NCI-H2029 (cell line): ENCODE results near the gene ELP2.
A peak's percentile ranks its signal among the peaks of the same experiment; 100 is the strongest.
"Not testable (repeated sequence)": the region's sequence is repeated elsewhere in the genome, so short reads cannot be mapped to it uniquely, and the experiment has no call there.

ENCODE experiments used
- DNase-seq: peaks from one replicate; lab custom pipeline; 2025; lab: John Stamatoyannopoulos, UW

Gene ELP2, protein sequence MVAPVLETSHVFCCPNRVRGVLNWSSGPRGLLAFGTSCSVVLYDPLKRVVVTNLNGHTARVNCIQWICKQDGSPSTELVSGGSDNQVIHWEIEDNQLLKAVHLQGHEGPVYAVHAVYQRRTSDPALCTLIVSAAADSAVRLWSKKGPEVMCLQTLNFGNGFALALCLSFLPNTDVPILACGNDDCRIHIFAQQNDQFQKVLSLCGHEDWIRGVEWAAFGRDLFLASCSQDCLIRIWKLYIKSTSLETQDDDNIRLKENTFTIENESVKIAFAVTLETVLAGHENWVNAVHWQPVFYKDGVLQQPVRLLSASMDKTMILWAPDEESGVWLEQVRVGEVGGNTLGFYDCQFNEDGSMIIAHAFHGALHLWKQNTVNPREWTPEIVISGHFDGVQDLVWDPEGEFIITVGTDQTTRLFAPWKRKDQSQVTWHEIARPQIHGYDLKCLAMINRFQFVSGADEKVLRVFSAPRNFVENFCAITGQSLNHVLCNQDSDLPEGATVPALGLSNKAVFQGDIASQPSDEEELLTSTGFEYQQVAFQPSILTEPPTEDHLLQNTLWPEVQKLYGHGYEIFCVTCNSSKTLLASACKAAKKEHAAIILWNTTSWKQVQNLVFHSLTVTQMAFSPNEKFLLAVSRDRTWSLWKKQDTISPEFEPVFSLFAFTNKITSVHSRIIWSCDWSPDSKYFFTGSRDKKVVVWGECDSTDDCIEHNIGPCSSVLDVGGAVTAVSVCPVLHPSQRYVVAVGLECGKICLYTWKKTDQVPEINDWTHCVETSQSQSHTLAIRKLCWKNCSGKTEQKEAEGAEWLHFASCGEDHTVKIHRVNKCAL

DNA sequence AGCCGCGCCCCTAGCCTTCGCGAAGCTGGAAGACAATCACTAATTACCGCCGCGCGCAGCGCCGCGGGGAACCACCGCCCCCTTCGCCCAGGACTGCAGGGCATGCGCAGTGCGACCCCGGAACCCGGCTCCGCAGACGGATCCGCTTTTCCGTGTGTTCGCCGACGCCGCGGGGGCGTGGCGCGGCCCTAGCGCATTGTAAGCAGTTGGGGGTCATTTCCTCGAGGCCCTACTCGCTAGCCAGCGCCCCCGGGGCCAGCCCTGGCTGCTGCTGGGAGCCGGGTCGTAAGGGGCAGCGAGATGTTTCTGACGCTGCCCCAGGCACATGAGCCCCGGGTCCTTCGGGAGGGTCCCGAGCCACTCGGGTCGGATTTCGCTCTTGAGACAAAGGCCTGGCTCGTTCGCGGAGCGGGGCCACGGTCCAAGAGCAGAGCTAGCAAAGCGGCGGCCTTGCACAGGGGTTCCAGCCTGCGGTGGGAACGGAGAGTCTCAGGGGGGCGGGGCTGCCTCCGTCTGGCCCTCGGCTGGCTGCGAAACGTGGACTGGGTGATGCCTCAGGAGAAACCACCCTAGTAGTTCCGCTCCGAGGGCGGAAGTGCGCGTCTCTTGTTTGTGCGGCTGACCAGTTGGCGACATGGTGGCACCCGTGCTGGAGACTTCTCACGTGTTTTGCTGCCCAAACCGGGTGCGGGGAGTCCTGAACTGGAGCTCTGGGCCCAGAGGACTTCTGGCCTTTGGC, at the start of gene ELP2, which contains the start of gene SLC39A6:
Gene ELP2 (plus strand): TSS at position 600 of the 739 bp plus-strand sequence. CDS start 35 bp downstream, at position 635.
Gene SLC39A6 (minus strand): TSS at position 41 of the 739 bp plus-strand sequence. CDS start 2,333 bp downstream, outside the sequence.
- DNase-seq = peak; percentile 92

DNA sequence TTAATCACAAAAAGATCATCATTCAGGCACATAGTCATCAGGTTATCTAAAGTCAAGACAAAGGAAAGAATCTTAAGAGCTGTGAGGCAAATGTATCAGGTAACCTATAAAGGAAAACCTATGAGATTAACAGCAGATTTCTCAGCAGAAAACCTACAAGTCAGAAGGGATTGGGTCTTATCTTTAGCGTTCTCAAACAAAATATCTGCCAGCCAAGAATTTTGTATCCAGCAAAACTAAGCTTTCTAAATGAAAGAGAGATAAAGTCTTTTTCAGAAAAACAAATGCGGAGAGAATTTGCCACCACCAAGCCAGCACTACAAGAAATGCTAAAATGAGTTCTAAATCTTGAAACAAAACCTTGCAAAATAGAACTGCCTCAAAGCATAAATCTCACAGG, 48.6 kb upstream of the ELP2 start:
- DNase-seq = not testable (repeated sequence)

DNA sequence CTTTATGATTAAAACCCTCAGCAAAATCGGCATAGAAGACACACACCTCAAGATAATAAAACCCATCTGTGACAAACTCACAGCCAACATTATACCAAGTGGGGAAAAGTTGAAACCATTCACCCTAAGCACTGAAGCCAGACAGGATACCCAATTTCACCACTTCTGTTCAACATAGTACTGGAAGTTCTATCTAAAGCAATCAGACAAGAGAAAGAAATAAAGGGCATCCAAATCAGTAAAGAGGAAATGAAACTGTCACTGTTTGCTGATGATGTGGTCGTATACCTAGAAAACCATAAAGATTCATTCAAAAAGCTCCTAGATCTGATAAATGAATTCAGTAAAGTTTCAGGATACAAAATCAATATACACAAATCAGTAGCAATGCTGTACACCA, 46.0 kb upstream of the ELP2 start:
- DNase-seq = no peak

DNA sequence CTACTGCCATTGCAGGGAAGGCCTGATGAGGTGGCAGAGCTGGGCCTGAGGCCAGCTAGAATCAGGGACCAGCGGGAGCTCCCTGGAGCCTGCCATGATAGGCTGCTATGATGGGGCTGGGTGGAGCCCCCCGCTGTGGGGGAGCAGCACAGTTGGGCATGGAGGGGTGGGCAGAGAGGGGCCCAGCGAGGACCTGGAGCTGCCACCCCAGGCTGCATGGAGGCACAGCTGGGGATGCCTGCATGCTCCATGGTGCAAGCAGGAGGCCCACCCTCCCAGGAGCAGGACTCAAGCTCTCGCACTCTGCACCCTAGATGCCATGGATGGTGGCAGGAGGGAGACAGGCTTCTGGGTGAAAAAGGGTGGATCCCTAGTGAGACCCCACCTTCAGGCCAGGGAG, 44.5 kb upstream of the ELP2 start:
- no peak for DNase-seq

DNA sequence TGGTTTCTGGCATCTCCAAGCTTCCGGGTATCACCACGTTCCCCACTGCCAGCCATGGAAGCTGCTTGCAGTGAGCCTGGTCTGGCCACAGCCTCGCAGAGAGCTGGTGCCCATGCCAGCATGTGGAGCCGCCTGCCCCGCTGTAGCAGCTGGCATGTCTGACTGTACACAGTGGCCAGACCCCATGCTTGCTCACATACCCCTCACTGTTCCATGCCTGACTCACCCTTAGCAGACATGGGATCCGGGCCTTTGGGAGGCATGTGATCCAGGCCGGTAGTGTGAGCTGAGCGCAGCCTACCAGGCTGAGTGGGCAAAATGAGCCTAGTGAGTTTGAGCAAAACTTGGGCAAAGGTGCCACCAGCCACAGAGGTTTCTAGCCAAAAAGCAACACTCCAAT, 43.5 kb upstream of the ELP2 start:
- DNase-seq = no peak

DNA sequence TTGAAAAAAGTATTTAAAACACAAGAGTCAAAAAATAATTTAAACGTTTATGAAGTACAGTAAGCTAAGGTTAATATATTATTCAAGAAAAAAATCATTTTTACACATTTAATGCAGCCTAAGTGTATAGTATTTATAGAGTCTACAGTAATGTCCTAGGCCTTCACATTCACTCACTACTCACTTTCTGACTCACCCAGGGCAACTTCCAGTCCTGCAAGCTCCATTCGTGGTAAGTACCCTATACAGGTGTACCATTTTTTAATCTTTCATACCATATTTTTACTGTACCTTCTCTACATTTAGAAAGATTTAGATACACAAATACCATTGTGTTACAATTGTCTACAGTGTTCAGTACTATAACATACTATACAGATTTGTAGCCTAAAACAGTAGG, 41.4 kb upstream of the ELP2 start:
- DNase-seq = no peak

DNA sequence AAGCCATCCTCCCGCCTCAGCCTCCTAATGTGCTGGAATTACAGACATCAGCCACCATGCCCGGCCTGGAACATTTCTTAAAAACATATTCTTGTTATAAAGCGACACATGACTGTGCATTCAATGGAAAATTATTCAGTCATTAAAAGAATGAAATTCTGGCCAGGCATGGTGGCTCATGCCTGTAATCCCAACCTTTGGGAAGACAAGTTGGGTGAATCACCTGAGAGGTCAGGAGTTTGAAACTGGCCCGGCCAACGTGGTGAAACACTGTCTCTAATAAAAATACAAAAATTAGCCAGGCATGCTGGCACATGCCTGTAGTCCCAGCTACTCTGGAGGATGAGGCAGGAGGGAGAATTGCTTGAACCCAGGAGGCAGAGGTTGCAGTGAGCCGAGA, 40.7 kb upstream of the ELP2 start:
- DNase-seq = no peak

DNA sequence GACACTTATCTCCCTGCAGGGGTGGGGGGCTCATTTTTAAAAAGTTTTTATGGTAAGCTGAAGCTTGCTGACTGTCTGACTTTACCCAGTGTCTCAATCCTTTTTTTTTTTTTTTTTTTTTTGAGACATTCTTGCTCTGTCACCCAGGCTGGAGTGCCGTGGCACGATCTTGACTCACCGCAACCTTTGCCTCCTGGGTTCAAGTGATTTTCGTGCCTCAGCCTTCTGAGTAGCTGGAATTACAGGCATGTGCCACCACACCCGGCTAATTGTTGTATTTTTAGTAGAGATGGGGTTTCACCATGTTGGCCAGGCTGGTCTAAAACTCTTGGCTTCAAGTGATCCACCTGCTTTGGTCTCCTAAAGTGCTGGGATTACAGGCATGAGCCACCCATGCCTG, 37.6 kb upstream of the ELP2 start:
- not testable (repeated sequence) for DNase-seq

DNA sequence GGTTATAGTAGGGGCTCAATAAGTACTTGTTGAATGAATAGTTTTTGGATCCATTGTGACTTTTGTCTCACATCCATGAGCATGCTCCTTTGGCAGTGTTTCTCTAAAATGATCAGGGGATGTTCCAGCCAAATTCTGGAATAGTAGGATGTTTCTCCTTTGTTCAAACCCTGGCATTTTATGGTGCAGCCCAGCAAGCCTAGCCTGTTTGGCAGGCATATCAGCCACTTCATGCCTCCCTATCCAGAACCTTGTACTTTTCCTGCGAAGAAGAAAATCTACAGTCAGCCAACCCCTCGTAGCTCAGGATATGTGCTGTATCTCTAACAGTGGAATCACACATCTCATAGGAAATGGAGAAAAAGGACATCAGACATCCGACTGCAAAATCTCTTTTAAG, 35.3 kb upstream of the ELP2 start:
- no peak for DNase-seq

DNA sequence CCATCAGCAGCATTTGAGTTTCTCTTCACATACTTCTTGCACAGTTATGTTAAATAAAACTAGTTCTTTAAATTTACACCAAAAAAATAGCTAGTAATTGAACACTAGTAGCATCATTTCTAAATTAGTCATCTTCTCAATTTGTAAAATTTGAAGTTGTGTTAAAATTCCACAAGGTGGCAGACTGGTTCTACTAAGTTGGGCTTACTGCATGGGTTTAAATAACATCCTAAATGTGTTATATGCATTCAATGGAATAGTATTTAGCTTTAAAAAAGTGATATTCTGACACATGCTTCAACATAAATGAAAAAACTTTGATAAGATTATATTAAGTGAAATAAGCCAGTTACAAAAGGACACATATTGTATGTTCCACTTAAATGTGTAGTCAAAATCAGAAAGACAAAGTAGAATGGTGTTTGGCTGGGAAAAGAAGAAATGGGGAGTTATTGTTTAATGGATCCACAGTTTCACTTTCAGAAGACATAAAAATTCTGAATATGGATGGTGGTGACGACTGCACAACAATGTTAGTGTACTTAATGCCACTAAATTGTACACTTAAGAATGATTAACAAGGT, 33.7 kb upstream of the ELP2 start:
- DNase-seq = peak; percentile 30

DNA sequence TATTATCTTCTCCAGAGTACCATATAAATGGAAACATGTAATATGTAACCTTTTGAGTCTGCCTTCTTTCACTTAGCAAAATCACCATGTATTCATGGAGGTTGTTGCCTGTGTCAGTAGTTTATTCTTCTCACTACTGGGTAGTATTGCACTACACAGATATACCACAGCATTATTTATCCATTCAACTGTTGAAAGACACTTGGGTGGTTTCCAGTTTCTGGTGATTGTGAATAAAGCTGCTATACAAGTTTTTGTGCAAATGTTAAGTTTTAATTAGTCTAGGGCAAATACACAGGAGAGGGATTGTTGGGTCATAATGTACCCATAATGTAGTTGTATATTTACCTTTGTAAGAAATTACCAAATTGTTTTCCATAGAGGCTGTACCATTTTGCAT, 32.7 kb upstream of the ELP2 start:
- DNase-seq = no peak

DNA sequence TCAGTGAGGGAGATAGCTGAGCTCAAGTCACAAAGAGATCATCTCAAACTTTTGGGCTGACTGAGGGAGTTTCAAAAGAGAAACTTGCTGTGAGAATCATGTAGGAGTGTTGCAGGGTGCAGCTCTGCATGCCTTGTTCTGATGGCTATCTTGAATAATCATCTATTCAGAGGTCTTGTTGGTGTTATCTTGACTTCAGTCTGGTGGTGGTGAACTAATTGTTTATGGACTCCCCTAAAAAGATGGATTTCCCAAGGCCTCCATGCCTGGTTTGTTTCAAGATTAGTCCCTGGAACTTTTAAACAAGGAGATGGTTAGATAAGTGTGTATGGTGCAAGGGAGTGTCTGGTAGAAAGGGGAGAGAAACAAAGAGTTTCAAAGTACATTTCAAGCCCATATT, 30.4 kb upstream of the ELP2 start:
- DNase-seq = no peak

DNA sequence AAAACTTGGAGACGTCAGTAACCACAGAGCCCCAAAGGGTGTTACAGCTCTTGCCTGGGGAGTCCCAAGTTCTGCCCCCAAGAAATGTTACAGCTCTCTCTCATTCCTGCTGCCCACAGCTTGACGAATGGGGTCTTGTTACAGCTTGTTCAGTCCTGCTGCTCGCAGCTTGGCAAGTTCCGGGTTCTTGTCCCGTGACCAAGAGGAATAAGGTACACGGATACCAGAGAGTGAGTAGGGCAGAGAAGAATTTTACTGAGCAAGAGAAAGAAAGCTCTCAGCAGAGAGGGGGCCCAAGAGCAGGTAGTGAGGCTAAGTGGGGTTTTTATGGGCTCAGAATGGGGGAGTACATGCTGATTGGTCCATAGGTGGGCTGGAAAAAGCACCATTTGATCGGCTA, 27.8 kb upstream of the ELP2 start:
- DNase-seq = no peak

DNA sequence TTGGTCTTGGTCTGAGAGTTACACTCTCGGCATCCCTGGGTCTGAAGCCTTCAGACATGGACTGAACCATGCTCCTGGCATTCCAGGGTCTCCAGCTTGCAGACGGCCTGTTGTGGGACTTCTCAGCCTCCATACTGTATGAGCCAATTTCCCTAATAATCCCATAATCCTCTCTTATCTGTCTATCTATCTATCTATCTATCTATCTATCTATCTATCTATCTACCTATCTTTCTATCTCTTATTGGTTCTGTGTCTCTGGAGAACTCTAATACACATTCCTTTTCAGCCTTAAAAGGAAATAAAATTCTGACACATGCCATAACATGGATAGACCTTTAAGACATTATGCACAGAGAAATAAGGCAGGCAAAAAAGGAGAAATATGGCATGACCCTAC, 24.9 kb upstream of the ELP2 start:
- DNase-seq = no peak

DNA sequence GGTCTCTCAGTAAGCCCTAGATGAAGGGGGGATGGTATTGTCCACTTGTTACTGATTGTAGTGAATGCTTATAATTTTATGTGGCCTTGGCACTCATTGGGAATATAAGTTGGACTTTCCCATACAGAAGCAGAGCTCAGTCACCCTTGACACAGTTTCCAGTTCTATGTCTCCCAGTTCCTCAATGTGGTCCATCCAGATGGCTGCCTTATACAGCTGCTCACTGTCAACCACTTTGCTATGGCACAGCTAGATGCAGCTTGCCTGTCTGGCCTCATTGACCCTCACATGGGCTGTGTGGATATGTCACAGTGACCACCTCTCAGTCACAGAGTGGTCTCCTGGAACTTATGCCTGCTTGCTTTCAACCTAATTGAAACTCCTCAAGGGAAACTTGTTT, 22.2 kb upstream of the ELP2 start:
- DNase-seq = no peak

DNA sequence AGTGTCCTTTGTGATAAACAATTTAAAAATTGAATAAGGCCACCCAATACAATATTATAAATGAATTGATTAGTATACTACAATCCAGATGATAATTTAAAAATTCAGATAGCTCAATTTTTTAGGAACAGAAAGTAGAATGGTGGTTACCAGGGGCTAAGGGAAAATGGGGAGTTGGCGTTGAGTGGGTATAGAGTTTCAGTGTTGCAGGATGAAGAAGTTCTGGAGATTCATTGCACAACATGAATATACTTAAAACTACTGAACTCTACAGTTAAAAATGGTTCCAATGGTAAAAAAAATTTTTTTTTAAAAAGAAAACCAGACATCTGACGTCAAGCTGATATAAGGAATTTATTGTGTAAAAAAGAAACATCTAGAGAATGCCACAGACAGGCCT, 21.5 kb upstream of the ELP2 start:
- no peak for DNase-seq

DNA sequence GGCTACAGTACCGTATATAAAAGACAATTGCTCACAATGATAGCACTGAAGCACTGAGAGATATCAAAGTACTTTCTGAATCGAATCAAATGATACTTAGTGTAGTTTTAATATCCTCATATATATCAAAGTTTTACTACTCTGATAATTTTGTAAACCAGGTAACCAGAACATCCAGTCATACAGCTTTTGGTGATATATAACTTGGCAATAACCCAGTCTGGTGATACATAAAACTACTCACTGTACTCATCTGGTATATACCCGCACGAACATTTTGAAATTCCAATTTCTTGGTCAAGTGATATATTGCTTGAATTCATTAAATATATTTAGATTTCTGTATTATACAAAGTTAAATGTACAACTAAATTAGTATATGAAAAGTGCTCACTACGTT, 21.1 kb upstream of the ELP2 start:
- DNase-seq = no peak

DNA sequence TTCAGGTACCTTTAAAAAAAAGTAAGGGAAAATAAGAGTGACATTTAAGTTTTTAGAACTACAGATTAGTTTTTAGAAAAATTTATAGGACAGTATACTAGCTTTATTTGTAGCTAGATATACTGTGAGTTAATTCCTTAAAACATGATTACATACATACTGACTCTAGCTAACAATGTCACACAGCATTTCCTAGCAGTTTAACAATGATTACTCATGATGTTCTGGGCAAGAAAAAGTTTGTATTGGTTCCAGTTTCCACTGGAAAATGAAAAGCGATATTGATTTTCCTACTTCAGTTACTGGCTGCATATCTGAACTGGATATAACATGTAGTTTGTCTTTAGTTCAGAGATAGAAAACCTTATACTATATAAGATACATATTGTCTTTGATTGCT, 20.0 kb upstream of the ELP2 start:
- DNase-seq = no peak

DNA sequence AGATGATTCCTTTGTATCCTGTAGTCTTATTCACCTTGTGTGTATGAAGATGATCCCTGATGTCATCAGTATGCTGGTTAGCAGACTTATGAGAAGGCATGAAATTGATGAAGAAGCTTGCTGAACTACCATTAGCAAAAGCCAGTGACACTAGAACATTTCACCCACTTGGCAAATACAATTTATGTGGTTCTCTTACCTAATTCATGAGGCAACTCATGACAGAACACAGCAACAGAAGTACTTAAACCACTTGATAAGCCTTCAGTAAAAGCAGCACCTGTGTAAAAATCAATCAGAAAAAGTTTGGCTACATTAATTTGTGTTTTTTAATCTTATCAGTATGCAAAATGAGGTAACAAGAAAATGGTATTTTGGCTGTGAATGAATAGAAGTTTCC, 17.4 kb upstream of the ELP2 start:
- DNase-seq = no peak

DNA sequence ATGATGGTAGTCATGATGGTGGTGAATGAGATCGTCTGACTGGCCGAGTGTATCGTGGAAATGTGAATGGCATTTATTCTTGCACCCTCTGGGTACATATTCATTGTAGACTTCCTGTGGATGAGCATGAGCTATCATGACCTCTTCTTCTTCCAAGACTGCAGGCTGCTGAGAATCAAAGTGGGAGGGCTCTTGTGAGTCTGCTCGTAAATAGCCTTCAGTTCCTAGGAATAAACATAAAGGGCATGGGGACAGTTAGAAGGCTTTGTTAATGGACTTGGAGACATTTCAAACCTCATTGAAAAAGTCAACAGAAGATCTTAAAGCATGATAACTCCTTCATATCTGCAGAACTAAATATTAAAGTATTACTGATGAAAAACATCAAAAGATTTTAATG, 15.4 kb upstream of the ELP2 start:
- DNase-seq = no peak

DNA sequence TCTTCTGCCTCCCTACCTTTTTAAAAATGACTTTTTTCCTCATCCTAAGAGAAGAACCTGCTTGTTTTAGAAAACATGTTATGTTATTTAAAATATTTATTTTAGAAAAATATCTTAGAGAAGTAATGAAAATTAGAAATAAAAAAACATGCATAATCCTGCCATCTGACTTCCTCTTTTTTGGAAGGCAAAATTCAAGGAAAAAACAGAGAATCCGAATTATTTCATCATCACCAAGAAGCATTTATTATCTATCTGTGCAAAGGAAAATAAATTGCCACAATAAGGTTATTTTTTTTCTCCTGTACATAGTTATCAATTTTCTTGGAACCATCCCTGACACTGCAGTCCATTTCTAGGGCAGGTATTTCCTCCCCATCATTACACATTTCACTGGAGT, 15.0 kb upstream of the ELP2 start:
- DNase-seq = no peak

DNA sequence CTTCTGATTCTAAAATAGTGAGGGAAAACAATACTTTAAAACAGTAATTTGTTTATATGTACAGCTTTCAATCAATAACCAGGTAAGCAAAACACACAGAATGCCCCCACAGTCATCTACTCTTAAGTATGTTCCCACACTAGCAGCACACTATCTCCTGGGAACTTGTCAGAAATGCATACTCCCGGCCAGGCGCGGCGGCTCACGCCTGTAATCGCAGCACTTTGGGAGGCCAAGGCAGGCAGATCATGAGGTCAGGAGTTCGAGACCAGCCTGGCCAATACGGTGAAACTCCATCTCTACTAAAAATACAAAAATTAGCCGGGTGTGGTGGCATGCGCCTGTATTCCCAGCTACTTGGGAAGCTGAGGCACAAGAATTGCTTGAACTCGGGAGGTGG, 12.9 kb upstream of the ELP2 start:
- not testable (repeated sequence) for DNase-seq
